Pancreas (tissue), 10 donors: ENCODE measurements around the gene TFEB. TPM values are rescaled to one million over a fixed set of nuclear protein-coding genes. Genes with fewer than 3 reads are reported as not detected.

ENCODE experiments used
- ATAC-seq, 4 donors: fragments of 200-7000 bp; cut with Tn5 transposase; one replicate each; pipeline versions ENCODE4 v1.8.0 to v1.9.1; 2020; ENCODE audit warnings: mild to moderate bottlenecking in 4 of 4, moderate library complexity in 4 of 4
- DNase-seq, 6 donors: peaks; one replicate each; pipeline ENCODE4 v3.0.0-alpha.2; 2020
- FAIRE-seq: peaks from 2 replicates; lab custom pipeline; 2012; peaks lifted over from hg19 to GRCh38; lab: Jason Lieb, UNC
- H3K27ac ChIP-seq, 4 donors: fragments of 200-600 bp; sonication (generic); 1 replicate in 3 of 4; 2 replicates in 1 of 4; pipeline versions ENCODE4 v1.5.0 to v1.8.0; 2020
- H3K27me3 ChIP-seq, 4 donors: fragments of 200-600 bp; one replicate each; pipeline ENCODE4 v1.8.0; 2021
- H3K36me3 ChIP-seq, 3 donors: fragments of 200-600 bp; sonication (generic) in 1 of 3; one replicate each; pipeline versions ENCODE4 v1.5.0 to v1.8.0; 2020 to 2021
- H3K4me1 ChIP-seq, 3 donors: fragments of 200-600 bp; one replicate each; pipeline ENCODE4 v1.8.0; 2021
- H3K4me3 ChIP-seq, 4 donors: fragments of 200-600 bp; sonication (generic) in 2 of 4; one replicate each; pipeline versions ENCODE4 v1.5.0 to v1.8.0; 2020 to 2021
- H3K9me3 ChIP-seq, 4 donors: fragments of 200-600 bp; one replicate each; pipeline ENCODE4 v1.8.0; 2021
- CTCF ChIP-seq, 4 donors: fragments of 200-600 bp; sonication (generic) in 3 of 4; IDR thresholded peaks; one replicate each; pipeline versions ENCODE4 v1.5.0 to v1.8.0; 2021; ENCODE audit warnings: antibody characterized with exemption in 4 of 4
- WGBS, 2 donors: extraction: QIAGEN DNeasy Blood & Tissue Kit; methylation state at CpG; one replicate each; pipeline ENCODE4 v1.1.7; 2013; 5-methylcytosine and 5-hydroxymethylcytosine counted together
- intact Hi-C, 3 donors: fragments of 100-400 bp; cut with DNase I; formaldehyde crosslinking; loops; one replicate each; pipeline versions ENCODE4 v1.11.1 to v1.14.2; 2022
- polyA plus RNA-seq, 2 donors: library from polyadenylated mRNA; stranded (reverse); fragments of 200-250 nt; gene quantifications; one replicate each; pipeline ENCODE4 v1.2.3, GENCODE V29; 2013
- total RNA-seq, 6 donors: library from RNA; stranded (reverse); fragmentation: NEBNext Ultra II Directional in 4 of 6; extraction: Animal tissue kit (Norgen Biotek cat#: 25700) in 4 of 6; gene quantifications; one replicate each; pipeline versions ENCODE4 v1.2.1 to v1.2.4, GENCODE V29; 2021 to 2023
- donor health status: healthy with polysubstance abuse.
- donor health status: DM: no; HTN: no; CAD: no; lungs with moderate emphysema.
- donor health status: DM: no; HTN: no; CAD: no.
- donor health status: control.
- donor health status: control.
- donor health status: Bipolar disorder and iron deficiency.
- donor health status: DM: yes; HTN: yes; CAD: no.
- donor health status: DM: no; HTN: no; CAD: no.
- donor health status: DM: no; HTN: no; CAD: no.
- donor health status: DM: yes; HTN: yes; CAD: no.

TFEB gene
- total and polyA plus RNA-seq, 8 donors = 6.5 to 49.4 (median 11.6) TPM

- intact Hi-C loops = no loop called here
- no peak for TF ChIP-seq CTCF (IDR thresholded peaks at IDR 0.05)
- 62% methylated on average over 8 of the region's 8 CpGs for whole genome bisulfite sequencing, 2 donors
- Histone ChIP-seq H3K27ac (no peak overlapping the region), H3K9me3 (no peaks in the 10 kb centered on the region), H3K4me3 (no peak overlapping the region), H3K27me3 (no peaks in the 10 kb centered on the region), H3K4me1 (no peaks in the 10 kb centered on the region), H3K36me3 (no peaks in the 10 kb centered on the region)
- peak in 1 of 6 donors; percentile 9 for DNase-seq
- no peak for ATAC-seq
- FAIRE-seq = no peak
These were observed 22.7 kb upstream of the TFEB start for GRCh38 chr6:41757931-41758640.

- no peak for TF ChIP-seq CTCF (IDR thresholded peaks at IDR 0.05)
- ATAC-seq (no peak), DNase-seq (peak in 1 of 6 donors; percentile 16), FAIRE-seq (no peak)
- Histone ChIP-seq H3K36me3 (no peaks in the 10 kb centered on the region), H3K27ac (no peak overlapping the region), H3K27me3 (no peaks in the 10 kb centered on the region), H3K4me3 (no peak overlapping the region), H3K4me1 (no peaks in the 10 kb centered on the region), H3K9me3 (no peaks in the 10 kb centered on the region)
- intact Hi-C loops = no loop called here
- 81 to 83% methylated on average over 6 of the region's 6 CpGs for WGBS, 2 donors
These were observed 21.9 kb upstream of the TFEB start for GRCh38 chr6:41757271-41757670.

- FAIRE-seq = no peak
- H3K36me3 ChIP-seq = no peaks in the 10 kb centered on the region
- DNase-seq = peak in 1 of 6 donors; percentile 37
- no peaks in the 10 kb centered on the region for H3K27me3 ChIP-seq
- H3K9me3 ChIP-seq = no peaks in the 10 kb centered on the region
- WGBS, 2 donors = 77 to 78% methylated on average over 12 to 13 of the region's 13 CpGs
- ATAC-seq = no peak
- intact Hi-C loops = no loop called here
- no peak overlapping the region for H3K27ac ChIP-seq
- no peak for TF ChIP-seq CTCF (IDR thresholded peaks at IDR 0.05)
- H3K4me1 ChIP-seq = no peaks in the 10 kb centered on the region
- H3K4me3 ChIP-seq = no peak overlapping the region
These were observed 20.9 kb upstream of the TFEB start for GRCh38 chr6:41756354-41756753.

GRCh38 chr6:41755895-41756294, 20.5 kb upstream of the TFEB start:
- FAIRE-seq (no peak), ATAC-seq (no peak), DNase-seq (peak in 1 of 6 donors; percentile 3)
- no peak for TF ChIP-seq CTCF (IDR thresholded peaks at IDR 0.05)
- H3K9me3 ChIP-seq = no peaks in the 10 kb centered on the region
- no peaks in the 10 kb centered on the region for H3K4me1 ChIP-seq
- no peak overlapping the region for H3K4me3 ChIP-seq
- WGBS, 2 donors = 50 to 57% methylated on average over 4 of the region's 4 CpGs
- H3K36me3 ChIP-seq = no peaks in the 10 kb centered on the region
- no peaks in the 10 kb centered on the region for H3K27me3 ChIP-seq
- H3K27ac ChIP-seq = no peak overlapping the region
- intact Hi-C loops = no loop called here

- TF ChIP-seq CTCF (IDR thresholded peaks at IDR 0.05) = no peak
- Histone ChIP-seq H3K27ac (no peak overlapping the region), H3K4me1 (no peaks in the 10 kb centered on the region), H3K9me3 (no peaks in the 10 kb centered on the region), H3K27me3 (no peaks in the 10 kb centered on the region), H3K4me3 (no peak overlapping the region), H3K36me3 (no peaks in the 10 kb centered on the region)
- DNase-seq = no peak
- no peak for FAIRE-seq
- WGBS, 2 donors = 92 to 95% methylated on average over 3 of the region's 3 CpGs
- no peak for ATAC-seq
- intact Hi-C loops = no loop called here
These were observed 15.0 kb upstream of the TFEB start for GRCh38 chr6:41750374-41750773.
